OCI-LY1 (cell line): ENCODE measurements around the gene FSTL5.

Source experiments
- EZH2 ChIP-seq: fragments of 200-600 bp; sonication (generic), shearing (Covaris generic); IDR thresholded peaks from 2 replicates; pipeline ENCODE4 v1.8.0; 2017; ENCODE audit warnings: borderline replicate concordance, mixed run types, mild to moderate bottlenecking, antibody characterized with exemption, low read length, moderate library complexity, mixed read lengths
- TF ChIP-seq, protein P1 (sequence below): fragments of 200-600 bp; sonication (generic), shearing (Covaris generic); IDR thresholded peaks from 2 replicates; pipeline ENCODE4 v1.5.1; 2017; ENCODE audit warnings: mild to moderate bottlenecking, antibody characterized with exemption, low read length, moderate library complexity, mixed read lengths

DNA sequence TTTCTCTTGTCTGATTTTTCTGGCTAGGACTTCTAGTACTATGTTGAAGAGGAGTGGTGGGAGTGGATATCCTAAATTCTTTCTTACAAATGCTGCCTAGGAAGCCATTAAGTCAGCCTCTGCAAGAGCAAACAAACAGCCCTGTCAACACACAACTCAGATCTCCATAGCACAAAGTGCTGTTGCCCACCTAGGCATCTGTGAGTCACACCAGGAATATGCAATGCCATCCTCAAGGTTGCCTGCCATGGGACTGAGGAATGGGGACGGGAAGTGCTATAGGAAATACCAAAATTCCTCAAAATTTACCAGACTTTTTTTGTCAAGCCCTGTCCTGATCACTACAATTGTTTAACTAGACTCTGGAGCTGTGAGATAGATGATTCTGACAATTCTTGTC is 466.9 kb downstream of the FSTL5 start:
- TF ChIP-seq, protein P1, sequence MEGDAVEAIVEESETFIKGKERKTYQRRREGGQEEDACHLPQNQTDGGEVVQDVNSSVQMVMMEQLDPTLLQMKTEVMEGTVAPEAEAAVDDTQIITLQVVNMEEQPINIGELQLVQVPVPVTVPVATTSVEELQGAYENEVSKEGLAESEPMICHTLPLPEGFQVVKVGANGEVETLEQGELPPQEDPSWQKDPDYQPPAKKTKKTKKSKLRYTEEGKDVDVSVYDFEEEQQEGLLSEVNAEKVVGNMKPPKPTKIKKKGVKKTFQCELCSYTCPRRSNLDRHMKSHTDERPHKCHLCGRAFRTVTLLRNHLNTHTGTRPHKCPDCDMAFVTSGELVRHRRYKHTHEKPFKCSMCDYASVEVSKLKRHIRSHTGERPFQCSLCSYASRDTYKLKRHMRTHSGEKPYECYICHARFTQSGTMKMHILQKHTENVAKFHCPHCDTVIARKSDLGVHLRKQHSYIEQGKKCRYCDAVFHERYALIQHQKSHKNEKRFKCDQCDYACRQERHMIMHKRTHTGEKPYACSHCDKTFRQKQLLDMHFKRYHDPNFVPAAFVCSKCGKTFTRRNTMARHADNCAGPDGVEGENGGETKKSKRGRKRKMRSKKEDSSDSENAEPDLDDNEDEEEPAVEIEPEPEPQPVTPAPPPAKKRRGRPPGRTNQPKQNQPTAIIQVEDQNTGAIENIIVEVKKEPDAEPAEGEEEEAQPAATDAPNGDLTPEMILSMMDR: no peak
- no peak for TF ChIP-seq EZH2
